ENCODE data around the gene CACNA1A. TPM values are rescaled to one million over a fixed set of nuclear protein-coding genes. Genes with fewer than 3 reads are reported as not detected.
A peak's percentile ranks its signal among the peaks of the same experiment; 100 is the strongest.
"Not testable (repeated sequence)": the region's sequence is repeated elsewhere in the genome, so short reads cannot be mapped to it uniquely, and the experiment has no call there.

CACNA1A gene
- total RNA-seq, 1 donor from 2014 or later, result 0.52 TPM

DNA sequence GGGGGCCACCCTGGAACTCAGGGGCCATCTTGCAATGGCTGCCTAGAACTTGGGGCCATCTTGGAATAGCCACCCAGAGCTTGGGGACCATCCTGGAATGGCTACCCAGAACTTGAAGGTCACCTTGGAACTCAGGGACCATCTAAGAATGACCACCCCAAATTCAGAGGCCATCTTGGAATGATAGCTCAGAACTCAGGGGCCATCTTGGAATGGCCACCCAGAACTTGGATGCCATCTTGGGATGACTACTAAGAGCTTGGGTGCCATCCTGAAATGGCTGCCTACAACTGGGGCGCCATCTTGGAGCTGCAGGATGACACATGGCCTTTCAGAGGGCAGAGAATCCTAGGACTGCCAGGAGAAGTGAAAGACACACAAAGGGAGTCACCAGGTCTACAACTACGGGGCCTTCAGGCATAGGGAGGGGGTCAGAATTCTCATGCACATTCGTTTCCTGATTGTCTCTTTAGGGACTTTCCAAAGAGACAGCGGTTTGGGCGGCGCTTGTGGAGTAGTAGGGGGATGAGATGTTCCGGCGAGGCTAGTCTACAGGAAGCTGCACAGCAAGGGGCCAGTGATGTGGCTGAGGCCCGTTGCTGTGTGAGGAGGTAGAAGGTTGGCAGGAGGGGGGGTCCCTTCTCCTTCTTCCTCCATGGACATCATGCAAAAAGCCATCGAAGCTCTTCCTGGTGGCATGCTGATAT, 231.1 kb downstream of the CACNA1A start:
- Histone ChIP-seq H3K9ac (ENCODE audit: low read depth in 1 of 3, low read length in 3 of 3) (no peak overlapping the region), H3K27me3 (ENCODE audit: control insufficient read depth in 3 of 3, insufficient read depth in 3 of 3, low read length in 3 of 3) (peaks cover 0 to 8% (median 3%) of the 10 kb centered on the region in 3 donors), H3K36me3 (ENCODE audit: control insufficient read depth in 3 of 3, insufficient read depth in 3 of 3, low read length in 3 of 3) (no peaks in the 10 kb centered on the region), H3K27ac (ENCODE audit: low read depth, low read length) (no peak overlapping the region), H3K9me3 (ENCODE audit: control insufficient read depth in 3 of 3, low read length in 3 of 3) (no peaks in the 10 kb centered on the region), H3K4me1 (ENCODE audit: control insufficient read depth in 3 of 3, insufficient read depth in 3 of 3, low read length in 3 of 3) (no peaks in the 10 kb centered on the region), H3K4me3 (ENCODE audit: low read length in 3 of 3) (no peak overlapping the region)

DNA sequence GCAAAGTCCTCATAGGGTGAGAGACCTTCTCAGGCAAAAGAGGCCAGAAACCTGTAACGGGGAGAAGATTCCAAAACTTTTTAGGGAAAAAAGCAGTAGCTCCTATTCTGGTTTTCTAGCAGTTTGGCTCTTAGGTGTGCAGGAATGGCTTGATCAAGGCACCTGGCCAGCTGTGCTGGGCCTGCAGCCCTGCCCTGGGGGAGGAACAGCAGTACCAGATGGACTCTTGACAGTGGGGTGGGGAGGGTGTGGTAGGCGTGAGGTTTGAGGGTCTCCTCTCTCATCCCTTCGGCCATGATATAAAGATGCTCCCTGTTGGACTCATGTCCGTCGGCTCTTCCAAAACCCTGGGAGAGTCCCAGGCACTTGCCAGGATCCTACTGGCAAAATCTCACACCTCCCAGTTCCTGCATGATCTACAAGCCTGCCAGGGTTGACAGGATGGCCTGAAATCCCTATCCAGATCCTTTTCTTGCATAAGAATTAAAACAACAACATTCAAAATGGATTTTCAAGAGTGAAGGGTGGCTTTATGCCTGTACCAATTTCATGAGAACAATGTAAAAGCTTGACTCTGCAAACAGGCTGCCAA, 235.7 kb downstream of the CACNA1A start:
- no peaks in the 10 kb centered on the region for H3K36me3 ChIP-seq (ENCODE audit: control insufficient read depth in 3 of 3, insufficient read depth in 3 of 3, low read length in 3 of 3)
- no peak overlapping the region for H3K4me3 ChIP-seq (ENCODE audit: low read length in 3 of 3)
- no peaks in the 10 kb centered on the region for H3K4me1 ChIP-seq (ENCODE audit: control insufficient read depth in 3 of 3, insufficient read depth in 3 of 3, low read length in 3 of 3)
- peaks cover under 1 to 8% (median 4%) of the 10 kb centered on the region in 3 donors for H3K27me3 ChIP-seq (ENCODE audit: control insufficient read depth in 3 of 3, insufficient read depth in 3 of 3, low read length in 3 of 3)
- H3K9me3 ChIP-seq (ENCODE audit: control insufficient read depth in 3 of 3, low read length in 3 of 3), result no peaks in the 10 kb centered on the region
- no peak overlapping the region for H3K9ac ChIP-seq (ENCODE audit: low read depth in 1 of 3, low read length in 3 of 3)
- no peak overlapping the region for H3K27ac ChIP-seq (ENCODE audit: low read depth, low read length)

DNA sequence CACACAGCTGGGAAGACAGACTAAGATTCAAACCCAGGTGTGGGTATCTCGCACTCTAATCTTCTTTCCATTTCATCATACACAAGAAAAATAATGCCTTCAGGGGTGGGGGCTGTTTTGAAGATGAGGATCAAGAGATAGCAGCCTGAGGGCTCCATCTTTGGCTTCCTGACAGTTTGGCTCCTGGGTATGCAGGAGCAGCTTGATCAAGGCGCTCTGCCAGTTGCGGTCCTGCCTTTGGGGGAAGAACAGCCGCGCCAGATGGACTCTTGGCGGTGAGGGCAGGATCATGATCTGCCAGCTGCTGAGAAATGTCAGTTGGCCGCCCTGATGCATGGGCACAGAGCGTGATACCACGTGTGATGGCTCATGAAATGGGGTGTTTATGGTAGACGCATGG, 236.9 kb downstream of the CACNA1A start:
- Histone ChIP-seq H3K4me1 (ENCODE audit: control insufficient read depth in 3 of 3, insufficient read depth in 3 of 3, low read length in 3 of 3) (no peaks in the 10 kb centered on the region), H3K4me3 (ENCODE audit: low read length in 3 of 3) (no peak overlapping the region), H3K9ac (ENCODE audit: low read depth in 1 of 3, low read length in 3 of 3) (no peak overlapping the region), H3K27me3 (ENCODE audit: control insufficient read depth in 3 of 3, insufficient read depth in 3 of 3, low read length in 3 of 3) (peaks cover 0 to 6% (median 4%) of the 10 kb centered on the region in 3 donors), H3K27ac (ENCODE audit: low read depth, low read length) (no peak overlapping the region), H3K36me3 (ENCODE audit: control insufficient read depth in 3 of 3, insufficient read depth in 3 of 3, low read length in 3 of 3) (no peaks in the 10 kb centered on the region), H3K9me3 (ENCODE audit: control insufficient read depth in 3 of 3, low read length in 3 of 3) (no peaks in the 10 kb centered on the region)

- Histone ChIP-seq H3K4me1 (ENCODE audit: control insufficient read depth in 3 of 3, insufficient read depth in 3 of 3, low read length in 3 of 3) (no peaks in the 10 kb centered on the region), H3K36me3 (ENCODE audit: control insufficient read depth in 3 of 3, insufficient read depth in 3 of 3, low read length in 3 of 3) (no peaks in the 10 kb centered on the region), H3K27me3 (ENCODE audit: control insufficient read depth in 3 of 3, insufficient read depth in 3 of 3, low read length in 3 of 3) (peaks cover 0 to 11% (median 4%) of the 10 kb centered on the region in 3 donors), H3K4me3 (ENCODE audit: low read length in 3 of 3) (no peak overlapping the region), H3K9me3 (ENCODE audit: control insufficient read depth in 3 of 3, low read length in 3 of 3) (no peaks in the 10 kb centered on the region), H3K9ac (ENCODE audit: low read depth in 1 of 3, low read length in 3 of 3) (no peak overlapping the region), H3K27ac (ENCODE audit: low read depth, low read length) (no peak overlapping the region)
Measured at GRCh38 chr19:13267889-13268288, 238.4 kb downstream of the CACNA1A start.

GRCh38 chr19:13267131-13267530, 239.1 kb downstream of the CACNA1A start:
- no peaks in the 10 kb centered on the region for H3K36me3 ChIP-seq (ENCODE audit: control insufficient read depth in 3 of 3, insufficient read depth in 3 of 3, low read length in 3 of 3)
- peaks cover 0 to 11% (median 4%) of the 10 kb centered on the region in 3 donors for H3K27me3 ChIP-seq (ENCODE audit: control insufficient read depth in 3 of 3, insufficient read depth in 3 of 3, low read length in 3 of 3)
- H3K27ac ChIP-seq (ENCODE audit: low read depth, low read length), result no peak overlapping the region
- no peaks in the 10 kb centered on the region for H3K9me3 ChIP-seq (ENCODE audit: control insufficient read depth in 3 of 3, low read length in 3 of 3)
- no peak overlapping the region for H3K4me3 ChIP-seq (ENCODE audit: low read length in 3 of 3)
- no peaks in the 10 kb centered on the region for H3K4me1 ChIP-seq (ENCODE audit: control insufficient read depth in 3 of 3, insufficient read depth in 3 of 3, low read length in 3 of 3)
- no peak overlapping the region for H3K9ac ChIP-seq (ENCODE audit: low read depth in 1 of 3, low read length in 3 of 3)

DNA sequence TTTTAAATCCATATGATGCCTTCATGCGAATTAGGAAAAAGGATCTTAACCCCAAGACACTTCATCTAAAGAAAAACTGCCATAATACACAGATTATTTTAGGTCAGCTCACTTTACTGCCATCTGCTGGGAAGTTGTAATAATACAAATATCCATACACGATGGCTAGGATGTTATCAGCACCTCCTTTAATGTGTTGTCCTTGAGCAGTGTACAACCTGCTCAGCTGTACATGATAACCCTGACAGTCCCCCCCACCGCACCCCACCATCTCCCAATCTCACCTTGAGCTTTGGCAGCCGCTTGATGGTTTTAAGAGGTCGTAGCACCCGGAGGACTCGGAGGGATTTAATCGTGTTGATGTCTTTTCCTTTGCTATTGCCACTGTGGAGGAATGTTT, 243.8 kb downstream of the CACNA1A start:
- Histone ChIP-seq H3K27ac (ENCODE audit: low read depth, low read length) (no peak overlapping the region), H3K9me3 (ENCODE audit: control insufficient read depth in 3 of 3, low read length in 3 of 3) (no peaks in the 10 kb centered on the region), H3K4me3 (ENCODE audit: low read length in 3 of 3) (no peak overlapping the region), H3K27me3 (ENCODE audit: control insufficient read depth in 3 of 3, insufficient read depth in 3 of 3, low read length in 3 of 3) (peaks cover 0 to 8% (median 4%) of the 10 kb centered on the region in 3 donors), H3K4me1 (ENCODE audit: control insufficient read depth in 3 of 3, insufficient read depth in 3 of 3, low read length in 3 of 3) (peaks cover 0 to 5% (median 4%) of the 10 kb centered on the region in 3 donors), H3K9ac (ENCODE audit: low read depth in 1 of 3, low read length in 3 of 3) (no peak overlapping the region), H3K36me3 (ENCODE audit: control insufficient read depth in 3 of 3, insufficient read depth in 3 of 3, low read length in 3 of 3) (no peaks in the 10 kb centered on the region)

DNA sequence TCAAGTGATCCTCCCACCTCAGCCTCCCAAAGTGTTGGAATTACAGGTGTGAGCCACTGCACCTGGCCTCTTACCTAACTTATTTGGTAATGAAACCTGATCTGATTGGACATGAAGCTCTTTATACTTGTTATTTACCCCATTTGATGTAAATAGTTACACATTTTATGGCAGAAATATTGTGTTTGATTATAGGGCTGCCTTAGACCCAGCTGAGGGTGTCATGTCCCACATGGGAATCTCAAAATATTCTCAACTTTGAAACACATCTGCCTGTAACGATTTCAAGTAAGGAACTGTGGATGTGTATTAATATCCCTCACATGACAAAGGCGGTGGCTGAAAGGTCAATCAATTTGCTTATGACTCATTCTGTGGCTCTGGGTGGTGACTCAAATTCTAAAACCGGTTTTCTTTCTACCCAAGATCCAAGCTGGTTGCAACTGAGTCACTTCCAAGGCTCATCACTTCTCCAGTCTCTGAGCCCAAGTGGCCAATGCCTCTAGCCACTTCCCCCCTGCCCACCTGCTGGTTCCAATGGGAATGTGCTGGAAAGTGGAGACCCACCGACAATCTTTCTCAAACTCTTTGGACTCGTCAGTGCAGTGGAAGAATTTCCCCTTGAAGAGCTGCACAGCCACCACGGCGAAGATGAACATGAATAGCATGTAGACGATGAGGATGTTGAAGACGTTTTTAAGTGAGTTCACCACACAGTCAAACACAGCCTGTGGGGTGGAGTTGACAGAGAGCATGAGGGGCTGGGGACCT, 245.2 kb downstream of the CACNA1A start:
- Histone ChIP-seq H3K9me3 (ENCODE audit: control insufficient read depth in 3 of 3, low read length in 3 of 3) (peaks cover 0 to 5% (median 3%) of the 10 kb centered on the region in 3 donors), H3K27me3 (ENCODE audit: control insufficient read depth in 3 of 3, insufficient read depth in 3 of 3, low read length in 3 of 3) (peaks cover 0 to 12% (median 12%) of the 10 kb centered on the region in 3 donors), H3K4me1 (ENCODE audit: control insufficient read depth in 3 of 3, insufficient read depth in 3 of 3, low read length in 3 of 3) (peaks cover 0 to 5% (median 4%) of the 10 kb centered on the region in 3 donors), H3K27ac (ENCODE audit: low read depth, low read length) (no peak overlapping the region), H3K36me3 (ENCODE audit: control insufficient read depth in 3 of 3, insufficient read depth in 3 of 3, low read length in 3 of 3) (no peaks in the 10 kb centered on the region), H3K4me3 (ENCODE audit: low read length in 3 of 3) (no peak overlapping the region), H3K9ac (ENCODE audit: low read depth in 1 of 3, low read length in 3 of 3) (peak overlapping the region in 1 of 3 donors; percentile 25)

- H3K36me3 ChIP-seq (ENCODE audit: control insufficient read depth in 3 of 3, insufficient read depth in 3 of 3, low read length in 3 of 3), result no peaks in the 10 kb centered on the region
- no peak overlapping the region for H3K9ac ChIP-seq (ENCODE audit: low read depth in 1 of 3, low read length in 3 of 3)
- H3K9me3 ChIP-seq (ENCODE audit: control insufficient read depth in 3 of 3, low read length in 3 of 3), result peaks cover 0 to 5% (median 3%) of the 10 kb centered on the region in 3 donors
- peaks cover 8 to 15% (median 12%) of the 10 kb centered on the region in 3 donors for H3K27me3 ChIP-seq (ENCODE audit: control insufficient read depth in 3 of 3, insufficient read depth in 3 of 3, low read length in 3 of 3)
- peaks cover 0 to 5% (median 4%) of the 10 kb centered on the region in 3 donors for H3K4me1 ChIP-seq (ENCODE audit: control insufficient read depth in 3 of 3, insufficient read depth in 3 of 3, low read length in 3 of 3)
- no peak overlapping the region for H3K4me3 ChIP-seq (ENCODE audit: low read length in 3 of 3)
- no peak overlapping the region for H3K27ac ChIP-seq (ENCODE audit: low read depth, low read length)
Measured at GRCh38 chr19:13256918-13257317, 249.4 kb downstream of the CACNA1A start.

- peaks cover 8 to 15% (median 12%) of the 10 kb centered on the region in 3 donors for H3K27me3 ChIP-seq (ENCODE audit: control insufficient read depth in 3 of 3, insufficient read depth in 3 of 3, low read length in 3 of 3)
- not testable (repeated sequence) for H3K4me3 ChIP-seq (ENCODE audit: low read length in 3 of 3); H3K4me1 ChIP-seq (ENCODE audit: control insufficient read depth in 3 of 3, insufficient read depth in 3 of 3, low read length in 3 of 3); H3K9ac ChIP-seq (ENCODE audit: low read depth in 1 of 3, low read length in 3 of 3); H3K27ac ChIP-seq (ENCODE audit: low read depth, low read length); H3K36me3 ChIP-seq (ENCODE audit: control insufficient read depth in 3 of 3, insufficient read depth in 3 of 3, low read length in 3 of 3); H3K9me3 ChIP-seq (ENCODE audit: control insufficient read depth in 3 of 3, low read length in 3 of 3)
Measured at GRCh38 chr19:13256398-13256797, 249.9 kb downstream of the CACNA1A start.

DNA sequence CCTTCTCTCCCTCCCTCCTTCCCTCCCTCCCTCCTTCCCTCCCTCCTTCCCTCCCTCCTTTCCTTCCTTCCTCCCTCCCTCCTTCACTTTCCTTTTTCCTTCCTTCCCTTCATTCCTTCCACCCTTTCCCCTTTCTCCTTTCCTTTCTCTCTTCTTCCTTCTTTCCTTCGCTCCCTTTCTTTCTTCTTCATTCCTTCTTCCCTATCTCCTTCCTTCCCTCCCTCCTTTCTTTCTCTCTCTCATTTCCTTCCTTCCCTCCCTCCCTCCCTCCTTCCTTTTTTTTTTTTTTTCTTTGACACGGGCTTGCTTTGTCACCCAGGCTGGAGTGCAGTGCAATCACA, 250.6 kb downstream of the CACNA1A start:
- Histone ChIP-seq H3K36me3 (ENCODE audit: control insufficient read depth in 3 of 3, insufficient read depth in 3 of 3, low read length in 3 of 3) (no peaks in the 10 kb centered on the region), H3K4me1 (ENCODE audit: control insufficient read depth in 3 of 3, insufficient read depth in 3 of 3, low read length in 3 of 3) (no peaks in the 10 kb centered on the region), H3K27me3 (ENCODE audit: control insufficient read depth in 3 of 3, insufficient read depth in 3 of 3, low read length in 3 of 3) (peaks cover 8 to 15% (median 12%) of the 10 kb centered on the region in 3 donors), H3K27ac (ENCODE audit: low read depth, low read length) (no peak overlapping the region), H3K4me3 (ENCODE audit: low read length in 3 of 3) (no peak overlapping the region), H3K9me3 (ENCODE audit: control insufficient read depth in 3 of 3, low read length in 3 of 3) (peaks cover 0 to 5% (median 3%) of the 10 kb centered on the region in 3 donors), H3K9ac (ENCODE audit: low read depth in 1 of 3, low read length in 3 of 3) (no peak overlapping the region)

Measured in skeletal muscle tissue (tissue), 4 donors.